Spinal cord (tissue), 10 donors: ENCODE data around the gene STK10. TPM values are rescaled to one million over a fixed set of nuclear protein-coding genes. Genes with fewer than 3 reads are reported as not detected.

Source experiments
- DNase-seq, 6 donors: peaks; one replicate each; pipeline versions ENCODE4 v3.0.0 to v3.0.0-alpha.2; 2013 to 2015; ENCODE audit warnings: low spot score in 6 of 6, low read depth in 4 of 6
- H3K27ac ChIP-seq: one replicate; pipeline ENCODE4 v1.5.1; 2013; ENCODE audit warnings: low read depth, low read length, control low read depth
- H3K27me3 ChIP-seq: one replicate; pipeline ENCODE4 v1.6.1; 2013; ENCODE audit warnings: low read length; ENCODE audit not compliant: control insufficient read depth, insufficient read depth
- H3K36me3 ChIP-seq: one replicate; pipeline ENCODE4 v1.6.1; 2013; ENCODE audit warnings: low read length; ENCODE audit not compliant: control insufficient read depth, insufficient read depth
- H3K4me1 ChIP-seq: one replicate; pipeline ENCODE4 v1.6.1; 2013; ENCODE audit warnings: low read length; ENCODE audit not compliant: control insufficient read depth, insufficient read depth
- H3K4me3 ChIP-seq: one replicate; pipeline ENCODE4 v1.5.1; 2013; ENCODE audit warnings: low read depth, low read length, control low read depth
- H3K9me3 ChIP-seq: one replicate; pipeline ENCODE4 v1.6.1; 2013; ENCODE audit warnings: low read length; ENCODE audit not compliant: control insufficient read depth, insufficient read depth
- WGBS: methylation state at CpG from one replicate; pipeline ENCODE4 v1.1.5; 2013; ENCODE audit warnings: missing lambda C conversion rate; ENCODE audit not compliant: insufficient coverage; 5-methylcytosine and 5-hydroxymethylcytosine counted together
- polyA plus RNA-seq, 2 donors: library from polyadenylated mRNA; unstranded; fragments of 120-200 nt; gene quantifications; one replicate each; pipeline ENCODE4 v1.2.1, GENCODE V29; 2013; ENCODE audit not compliant: insufficient read length in 2 of 2
- total RNA-seq, 2 donors: library from RNA; depleted of rRNA in 1 of 2; stranded (reverse); fragments of 120-200 nt in 1 of 2; fragments of >200 nt in 1 of 2; gene quantifications; one replicate each; pipeline versions ENCODE4 v1.2.3 to v1.2.4, GENCODE V29; 2013 to 2014
- donor health status: healthy.

Gene STK10
- total and polyA plus RNA-seq, 4 donors, result 14.7 to 25.8 (median 16.5) TPM

DNA sequence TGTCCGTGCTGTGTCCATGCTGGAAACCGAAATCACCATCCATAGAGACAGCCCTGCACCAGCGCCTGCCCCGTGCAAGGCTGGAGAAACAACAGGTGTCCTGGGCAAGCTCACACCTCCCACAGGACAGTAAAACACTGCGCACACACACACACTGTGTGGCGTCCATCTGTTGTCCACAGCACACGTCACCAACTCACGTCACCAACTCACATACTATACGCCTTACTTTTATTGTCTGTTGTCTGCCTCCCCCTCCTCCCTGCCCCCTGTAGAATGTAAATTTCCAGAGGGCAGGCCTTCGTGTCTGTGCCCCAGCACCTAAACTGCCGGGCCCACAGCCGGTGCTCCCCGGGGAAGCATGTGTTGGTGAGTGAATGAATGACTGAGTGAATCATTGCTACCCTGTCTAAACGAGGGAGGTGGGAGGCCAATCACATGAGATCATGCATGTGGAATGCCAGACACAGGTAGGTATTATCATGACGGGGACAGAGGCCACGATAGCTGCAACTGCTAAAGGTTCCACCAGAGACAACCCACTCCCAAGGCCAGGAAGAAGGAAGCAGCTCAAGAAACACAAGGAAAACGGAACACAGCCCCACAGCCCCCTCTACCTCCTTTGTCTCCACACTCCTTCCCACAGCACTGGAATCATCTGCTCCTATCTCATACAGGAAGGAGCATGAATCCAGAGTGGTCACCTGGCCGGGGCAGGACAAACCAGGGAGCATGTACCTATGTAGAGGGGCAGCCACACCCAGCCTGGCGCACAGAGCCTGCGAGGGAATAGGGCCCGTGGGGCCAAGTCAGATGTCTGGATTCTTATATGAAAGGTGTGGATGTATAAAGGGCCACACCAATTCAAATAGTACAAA lies 41.9 kb downstream of the STK10 start:
- Histone ChIP-seq H3K9me3 (no peaks in the 10 kb centered on the region), H3K27ac (peak overlapping the region; percentile 26), H3K27me3 (no peaks in the 10 kb centered on the region), H3K4me3 (no peak overlapping the region), H3K36me3 (peaks cover 15% of the 10 kb centered on the region), H3K4me1 (peaks cover 62% of the 10 kb centered on the region)
- no peak for DNase-seq
- 89% methylated on average over 8 of the region's 21 CpGs for whole genome bisulfite sequencing

DNA sequence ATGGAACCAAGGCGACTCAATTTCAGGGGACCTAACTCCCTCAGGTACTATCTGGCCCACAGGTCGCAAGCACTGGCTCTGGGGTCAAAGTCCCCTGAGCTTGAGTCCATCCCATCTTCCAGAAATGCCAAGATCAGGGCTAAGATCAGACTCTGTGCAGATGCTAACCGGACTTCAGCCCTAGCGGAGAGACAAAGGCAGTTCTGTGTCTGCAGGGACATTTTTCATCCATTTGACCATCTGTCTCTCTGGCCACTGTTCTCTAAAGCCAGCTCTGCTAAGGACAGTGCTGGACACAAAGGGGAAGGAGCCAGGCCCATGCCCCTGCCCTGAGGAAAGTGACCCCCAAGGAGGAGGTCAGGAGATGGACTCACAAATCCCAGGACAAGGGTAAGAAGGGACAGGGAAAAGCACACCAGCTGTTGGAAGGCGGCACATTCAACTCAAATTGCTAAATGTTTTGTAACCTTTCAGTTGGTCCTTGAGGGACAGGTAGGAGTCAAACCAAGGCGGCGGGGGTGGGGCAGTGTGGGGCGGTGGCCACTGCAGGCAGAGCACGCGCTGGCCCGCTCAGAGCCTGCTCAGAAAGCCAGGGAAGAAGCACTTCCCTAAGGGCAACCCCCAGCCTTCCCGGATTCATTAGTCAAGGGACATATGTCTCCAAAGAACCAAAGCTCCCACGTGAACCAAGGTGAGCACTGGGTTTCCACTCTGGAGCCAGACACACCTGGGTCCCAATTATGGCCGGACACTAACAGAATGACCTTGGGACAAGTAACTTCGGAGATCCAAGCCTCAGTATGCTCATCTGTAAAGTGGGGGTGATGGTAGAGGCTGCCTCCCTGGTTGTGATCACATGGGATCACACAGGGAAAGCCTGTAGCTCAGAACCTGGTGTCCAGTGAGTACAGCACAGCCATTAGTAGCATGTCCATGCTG lies 42.8 kb downstream of the STK10 start:
- H3K4me1 ChIP-seq, result peaks cover 62% of the 10 kb centered on the region
- H3K9me3 ChIP-seq, result no peaks in the 10 kb centered on the region
- no peaks in the 10 kb centered on the region for H3K27me3 ChIP-seq
- H3K27ac ChIP-seq, result peak overlapping the region; percentile 81
- H3K36me3 ChIP-seq, result peaks cover 15% of the 10 kb centered on the region
- WGBS, result 77% methylated on average over 11 of the region's 15 CpGs
- no peak overlapping the region for H3K4me3 ChIP-seq
- DNase-seq, result peak in 2 of 6 donors; percentile 17 to 44

DNA sequence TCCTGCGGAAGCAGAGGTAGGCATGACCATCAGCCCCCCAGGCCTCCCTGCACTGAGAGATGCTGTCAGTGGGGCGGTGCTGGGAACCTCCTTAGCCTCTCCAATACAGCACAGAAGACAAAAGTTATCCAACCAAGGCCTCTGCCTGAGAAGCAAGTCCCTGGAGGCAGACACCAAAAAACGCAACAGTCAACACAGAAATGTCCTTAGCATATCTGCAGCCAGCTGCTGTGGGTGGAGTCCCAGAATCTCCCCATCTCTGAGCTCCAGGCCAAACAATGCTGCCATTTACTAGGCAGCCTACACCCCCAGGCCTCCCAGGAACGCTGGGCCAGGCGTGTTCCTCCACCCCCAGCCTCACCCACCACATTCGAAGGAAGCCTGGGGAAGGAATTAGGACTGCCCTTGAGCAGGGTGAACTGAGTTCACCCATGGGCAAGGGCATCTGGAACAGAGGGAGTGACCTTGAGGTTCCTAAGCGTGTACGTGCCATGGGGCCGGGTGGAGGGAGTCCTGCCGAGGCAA lies 43.7 kb downstream of the STK10 start:
- WGBS, result 70% methylated on average over 5 of the region's 10 CpGs
- Histone ChIP-seq H3K9me3 (no peaks in the 10 kb centered on the region), H3K27ac (peak overlapping the region; percentile 81), H3K36me3 (peaks cover 15% of the 10 kb centered on the region), H3K4me3 (no peak overlapping the region), H3K27me3 (no peaks in the 10 kb centered on the region), H3K4me1 (peaks cover 62% of the 10 kb centered on the region)
- DNase-seq, result peak in 2 of 6 donors; percentile 43 to 60

DNA sequence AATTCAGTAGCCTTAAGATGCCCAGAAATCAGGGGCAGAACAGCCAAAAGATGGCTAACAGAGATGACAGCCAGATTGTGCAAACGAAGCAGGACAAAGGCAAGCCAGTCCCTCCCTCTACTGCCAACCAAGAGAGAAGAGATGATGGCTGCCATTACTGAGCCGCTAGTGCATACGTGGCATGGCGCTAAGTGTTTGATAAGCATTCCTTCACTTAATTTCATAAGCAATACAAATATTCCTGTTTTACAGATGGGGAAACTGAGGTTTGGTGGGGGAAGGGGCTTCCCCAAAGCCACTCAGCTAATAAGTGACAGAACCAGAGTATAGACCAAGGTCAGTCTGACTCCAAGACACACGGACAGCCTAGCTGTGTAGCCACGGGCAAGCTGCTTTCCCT lies 44.1 kb downstream of the STK10 start:
- Histone ChIP-seq H3K4me3 (no peak overlapping the region), H3K4me1 (peaks cover 58% of the 10 kb centered on the region), H3K9me3 (no peaks in the 10 kb centered on the region), H3K27me3 (no peaks in the 10 kb centered on the region), H3K27ac (peak overlapping the region; percentile 81), H3K36me3 (peaks cover 15% of the 10 kb centered on the region)
- WGBS, result 55% methylated on average over 3 of the region's 6 CpGs
- no peak for DNase-seq

DNA sequence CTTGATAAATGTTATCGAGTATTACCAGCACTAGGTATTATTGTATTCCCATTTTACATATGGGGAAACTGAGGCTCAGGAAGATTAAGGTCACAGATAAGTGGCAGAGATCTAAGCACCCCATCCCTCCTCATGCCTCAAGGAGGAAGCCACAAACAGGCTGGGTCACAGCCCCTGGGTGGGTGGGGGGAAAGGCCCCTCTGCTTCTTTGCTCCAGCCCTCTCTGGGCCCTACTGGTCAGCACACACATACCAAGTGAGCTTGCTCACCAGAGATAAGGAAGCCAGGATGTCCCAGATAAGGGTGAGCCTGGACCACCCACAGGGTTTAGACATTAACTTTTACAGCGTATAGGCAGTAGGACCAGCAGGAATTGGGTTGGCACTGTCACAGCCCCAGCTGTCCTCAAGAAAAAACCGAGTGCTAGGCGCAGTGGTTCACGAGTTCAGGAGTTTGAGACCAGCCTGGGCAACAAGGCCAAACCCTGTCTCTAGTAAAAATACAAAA lies 45.3 kb downstream of the STK10 start:
- no peak overlapping the region for H3K27ac ChIP-seq
- H3K36me3 ChIP-seq, result peaks cover 4% of the 10 kb centered on the region
- H3K9me3 ChIP-seq, result no peaks in the 10 kb centered on the region
- H3K4me1 ChIP-seq, result peaks cover 49% of the 10 kb centered on the region
- no peak for DNase-seq
- 79% methylated on average over 4 of the region's 5 CpGs for WGBS
- H3K4me3 ChIP-seq, result no peak overlapping the region
- H3K27me3 ChIP-seq, result no peaks in the 10 kb centered on the region

DNA sequence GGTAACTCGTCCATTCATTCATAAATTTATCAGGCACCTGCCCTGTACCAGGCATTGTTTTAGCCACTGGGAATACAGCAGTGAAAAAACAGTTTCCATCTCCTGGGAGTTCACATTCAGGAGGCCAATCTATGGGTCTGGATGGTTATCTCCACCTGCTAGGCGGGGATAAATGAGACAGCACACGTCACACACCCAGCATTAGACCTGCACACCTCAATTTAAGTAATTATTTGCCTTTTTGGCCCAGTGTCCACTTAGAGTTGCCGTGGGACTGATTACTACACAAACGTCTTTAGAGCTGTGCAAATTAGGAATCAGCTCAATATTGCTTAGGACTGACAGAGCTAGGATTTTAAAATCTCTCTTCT lies 46.1 kb downstream of the STK10 start:
- Histone ChIP-seq H3K27me3 (no peaks in the 10 kb centered on the region), H3K4me1 (peaks cover 47% of the 10 kb centered on the region), H3K9me3 (peaks cover 3% of the 10 kb centered on the region), H3K4me3 (no peak overlapping the region), H3K27ac (no peak overlapping the region), H3K36me3 (peaks cover 4% of the 10 kb centered on the region)
- no peak for DNase-seq
- WGBS, result 69% methylated on average over 4 of the region's 5 CpGs

DNA sequence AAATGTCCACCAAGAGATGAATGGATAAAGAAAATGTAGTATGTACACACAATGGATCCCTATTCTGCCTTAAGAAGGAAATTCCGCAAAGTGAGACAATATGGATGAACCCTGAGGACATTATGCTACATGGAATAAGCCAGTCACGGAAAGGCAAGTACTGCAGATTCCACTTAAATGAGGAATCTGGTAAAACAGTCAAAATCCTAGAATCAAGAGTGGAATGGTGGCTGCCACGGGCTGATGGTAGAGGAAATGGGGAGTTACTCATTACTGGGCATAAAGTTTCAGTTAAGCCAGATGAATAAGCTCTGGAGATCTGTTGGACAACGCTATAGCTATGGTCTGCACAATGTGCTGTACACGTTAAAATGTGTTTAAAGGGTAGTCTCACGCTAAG lies 47.2 kb downstream of the STK10 start:
- Histone ChIP-seq H3K27ac (no peak overlapping the region), H3K4me1 (peaks cover 36% of the 10 kb centered on the region), H3K27me3 (no peaks in the 10 kb centered on the region), H3K36me3 (peaks cover 2% of the 10 kb centered on the region), H3K9me3 (peaks cover 3% of the 10 kb centered on the region), H3K4me3 (no peak overlapping the region)
- 63% methylated on average over 3 of the region's 6 CpGs for WGBS
- no peak for DNase-seq

DNA sequence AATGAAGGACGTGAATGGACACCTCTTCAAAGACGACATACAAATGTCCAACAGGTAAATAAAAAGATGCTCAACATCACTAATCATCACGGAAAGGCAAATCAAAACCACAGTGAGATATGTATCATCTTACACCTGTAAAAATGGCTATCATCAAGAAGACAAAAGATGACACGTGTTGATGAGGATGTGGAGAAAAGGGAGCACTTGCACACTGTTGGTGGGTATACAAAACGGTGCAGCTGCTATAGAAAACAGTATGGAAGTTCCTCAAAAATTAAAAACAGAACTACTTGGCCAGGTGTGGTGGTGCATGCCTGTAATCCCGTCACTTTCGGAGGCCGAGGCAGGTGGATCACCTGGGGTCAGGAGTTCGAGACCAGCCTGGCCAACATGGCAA lies 47.9 kb downstream of the STK10 start:
- no peaks in the 10 kb centered on the region for H3K36me3 ChIP-seq
- no peaks in the 10 kb centered on the region for H3K27me3 ChIP-seq
- WGBS, result 87% methylated on average over 5 of the region's 9 CpGs
- peaks cover 3% of the 10 kb centered on the region for H3K9me3 ChIP-seq
- no peak for DNase-seq
- no peak overlapping the region for H3K4me3 ChIP-seq
- H3K4me1 ChIP-seq, result peaks cover 29% of the 10 kb centered on the region
- no peak overlapping the region for H3K27ac ChIP-seq

DNA sequence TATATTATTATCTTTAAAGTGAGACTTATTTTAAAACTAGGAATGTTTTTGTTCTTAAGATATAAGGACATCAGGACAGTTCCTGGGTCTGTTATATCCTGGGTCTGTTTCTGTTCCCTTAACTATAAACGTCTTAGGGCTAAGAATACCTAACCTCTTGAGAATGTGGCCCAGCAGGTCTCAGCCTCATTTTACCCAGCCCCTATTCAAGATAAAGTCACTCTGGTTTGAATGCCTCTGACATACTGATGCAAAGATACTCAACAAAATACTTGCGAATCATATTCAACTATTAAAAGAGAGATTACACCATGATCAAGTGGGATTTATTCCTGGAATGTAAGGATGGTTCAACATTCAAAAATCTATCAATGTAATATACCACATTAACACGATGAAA lies 51.0 kb downstream of the STK10 start:
- no peak overlapping the region for H3K4me3 ChIP-seq
- no peak overlapping the region for H3K27ac ChIP-seq
- WGBS, result 67% methylated on average over 1 of the region's 3 CpGs
- no peaks in the 10 kb centered on the region for H3K36me3 ChIP-seq
- DNase-seq, result no peak
- peaks cover 4% of the 10 kb centered on the region for H3K4me1 ChIP-seq
- H3K9me3 ChIP-seq, result peaks cover 3% of the 10 kb centered on the region
- no peaks in the 10 kb centered on the region for H3K27me3 ChIP-seq
